SK-N-SH treated with all-trans-retinoic acid at 6 μM for 48 hours (cell line): ENCODE data around the gene IGFBP4.

Source experiments
- ATAC-seq: fragments of 200-7000 bp; cut with Tn5 transposase; 3 replicates; pipeline ENCODE4 v1.9.1; 2020; ENCODE audit warnings: mild to moderate bottlenecking, moderate library complexity
- ARNTL ChIP-seq: fragments of 450-650 bp; formaldehyde crosslinking; IDR thresholded peaks from 2 replicates; pipeline ENCODE4 v1.5.0; 2020; ENCODE audit warnings: low read depth, mild to moderate bottlenecking, moderate library complexity, borderline replicate concordance
- BACH2 ChIP-seq: fragments of 250-450 bp; sonication (Bioruptor Pico); IDR thresholded peaks from 2 replicates; pipeline ENCODE4 v1.9.0; 2021; ENCODE audit warnings: mild to moderate bottlenecking, borderline replicate concordance
- CREB5 ChIP-seq: fragments of 250-450 bp; sonication (Bioruptor Pico); IDR thresholded peaks from 2 replicates; pipeline ENCODE4 v1.5.1; 2020; ENCODE audit warnings: low read depth, mild to moderate bottlenecking, moderate library complexity
- CSDC2 ChIP-seq: fragments of 250-450 bp; sonication (Bioruptor Pico); IDR thresholded peaks from 2 replicates; pipeline ENCODE4 v1.5.0; 2020; ENCODE audit warnings: mild to moderate bottlenecking, moderate library complexity
- CSRNP3 ChIP-seq: fragments of 250-450 bp; sonication (Bioruptor Pico); IDR thresholded peaks from 2 replicates; pipeline ENCODE4 v1.5.1; 2021; ENCODE audit warnings: mild to moderate bottlenecking, moderate library complexity
- ESRRG ChIP-seq: fragments of 250-450 bp; sonication (Bioruptor Pico); IDR thresholded peaks from 2 replicates; pipeline ENCODE4 v1.6.1; 2021; ENCODE audit warnings: mild to moderate bottlenecking
- GLIS3 ChIP-seq: fragments of 250-450 bp; sonication (Bioruptor Pico); IDR thresholded peaks from 2 replicates; pipeline ENCODE4 v1.5.0; 2020; ENCODE audit warnings: mild to moderate bottlenecking, moderate library complexity
- ISL1 ChIP-seq: fragments of 250-450 bp; sonication (Bioruptor Pico); IDR thresholded peaks from 2 replicates; pipeline ENCODE4 v2.1.2; 2022; ENCODE audit warnings: mild to moderate bottlenecking, moderate library complexity
- OSR1 ChIP-seq: fragments of 250-450 bp; sonication (Bioruptor Pico); IDR thresholded peaks from 2 replicates; pipeline ENCODE4 v1.8.0; 2022; ENCODE audit warnings: moderate library complexity, mild to moderate bottlenecking, inconsistent platforms
- POU6F1 ChIP-seq: fragments of 250-450 bp; sonication (Bioruptor Pico); IDR thresholded peaks from 2 replicates; pipeline ENCODE4 v1.8.0; 2021; ENCODE audit warnings: low read depth, mild to moderate bottlenecking, moderate library complexity, borderline replicate concordance
- PPARA ChIP-seq: fragments of 250-450 bp; sonication (Bioruptor Pico); IDR thresholded peaks from 2 replicates; pipeline ENCODE4 v1.5.0; 2020; ENCODE audit warnings: mild to moderate bottlenecking, borderline replicate concordance
- RARB ChIP-seq: fragments of 250-450 bp; sonication (Bioruptor Pico); IDR thresholded peaks from 2 replicates; pipeline ENCODE4 v1.8.0; 2021; ENCODE audit warnings: mild to moderate bottlenecking, moderate library complexity
- SNAI2 ChIP-seq: fragments of 250-450 bp; sonication (Bioruptor Pico); IDR thresholded peaks from 2 replicates; pipeline ENCODE4 v1.5.0; 2020; ENCODE audit warnings: mild to moderate bottlenecking, moderate library complexity
- TCF4 ChIP-seq: fragments of 250-450 bp; sonication (Bioruptor Pico); IDR thresholded peaks from 2 replicates; pipeline ENCODE4 v1.8.0; 2021; ENCODE audit warnings: mild to moderate bottlenecking, moderate library complexity, borderline replicate concordance
- TOX ChIP-seq: fragments of 250-450 bp; sonication (Bioruptor Pico); IDR thresholded peaks from 2 replicates; pipeline ENCODE4 v1.8.0; 2021; ENCODE audit warnings: mild to moderate bottlenecking, moderate library complexity, borderline replicate concordance
- TSHZ2 ChIP-seq: fragments of 250-450 bp; sonication (Bioruptor Pico); IDR thresholded peaks from 2 replicates; pipeline ENCODE4 v1.5.0; 2020; ENCODE audit warnings: mild to moderate bottlenecking, moderate library complexity
- ZFP3 ChIP-seq: fragments of 250-450 bp; sonication (Bioruptor Pico); IDR thresholded peaks from 2 replicates; pipeline ENCODE4 v1.5.0; 2020; ENCODE audit warnings: mild to moderate bottlenecking, moderate library complexity
- ZFP30 ChIP-seq: fragments of 450-650 bp; formaldehyde crosslinking; IDR thresholded peaks from 2 replicates; pipeline ENCODE4 v1.5.0; 2022; ENCODE audit warnings: mild to moderate bottlenecking, moderate library complexity
- ZNF8 ChIP-seq: fragments of 450-650 bp; formaldehyde crosslinking; IDR thresholded peaks from 2 replicates; pipeline ENCODE4 v1.5.0; 2020; ENCODE audit warnings: mild to moderate bottlenecking, moderate library complexity

IGFBP4 gene

GRCh38 chr17:40495140-40495539 lies 51.9 kb downstream of the IGFBP4 start:
- no peak for ATAC-seq
- TF ChIP-seq ZFP30 (CRISPR knock-in tag) (no peak), CSDC2 (CRISPR knock-in tag) (no peak), ZFP3 (no peak), CREB5 (CRISPR knock-in tag) (no peak), RARB (CRISPR knock-in tag) (no peak), TCF4 (no peak), ZNF8 (no peak), BACH2 (no peak), OSR1 (CRISPR knock-in tag) (no peak), TOX (CRISPR knock-in tag) (no peak), ARNTL (CRISPR knock-in tag) (no peak), POU6F1 (CRISPR knock-in tag) (no peak)

- TF ChIP-seq TCF4 (no peak), GLIS3 (no peak), ESRRG (CRISPR knock-in tag) (no peak), RARB (CRISPR knock-in tag) (no peak), OSR1 (CRISPR knock-in tag) (no peak), SNAI2 (CRISPR knock-in tag) (no peak), TSHZ2 (CRISPR knock-in tag) (no peak), BACH2 (no peak), ZNF8 (no peak), ZFP3 (no peak)
- ATAC-seq: no peak
Observed at GRCh38 chr17:40496170-40496569, 52.9 kb downstream of the IGFBP4 start.

GRCh38 chr17:40496634-40497420 lies 53.6 kb downstream of the IGFBP4 start:
- ATAC-seq: no peak
- TF ChIP-seq CSRNP3 (CRISPR knock-in tag) (no peak), GLIS3 (no peak), ZFP30 (CRISPR knock-in tag) (no peak), PPARA (CRISPR knock-in tag) (no peak), TSHZ2 (CRISPR knock-in tag) (no peak), ESRRG (CRISPR knock-in tag) (no peak), TCF4 (no peak), ZNF8 (no peak), RARB (CRISPR knock-in tag) (no peak), CREB5 (CRISPR knock-in tag) (no peak), CSDC2 (CRISPR knock-in tag) (no peak), ARNTL (CRISPR knock-in tag) (no peak), SNAI2 (CRISPR knock-in tag) (no peak), BACH2 (no peak), ISL1 (CRISPR knock-in tag) (no peak), TOX (CRISPR knock-in tag) (no peak)
